ENCODE results near the gene TBL1XR1.

GRCh38 chr3:177051411-177051810 is 145.9 kb downstream of the TBL1XR1 start:
- TF ChIP-seq CTCF (IDR thresholded peaks at IDR 0.05; ENCODE audit: low read length) (no peak), EZH2 (IDR thresholded peaks at IDR 0.05; ENCODE audit: borderline replicate concordance, low read length) (no peak)

All from OCI-LY1 (cell line).